ENCODE measurements around the gene EDEM3.

Gene EDEM3

DNA sequence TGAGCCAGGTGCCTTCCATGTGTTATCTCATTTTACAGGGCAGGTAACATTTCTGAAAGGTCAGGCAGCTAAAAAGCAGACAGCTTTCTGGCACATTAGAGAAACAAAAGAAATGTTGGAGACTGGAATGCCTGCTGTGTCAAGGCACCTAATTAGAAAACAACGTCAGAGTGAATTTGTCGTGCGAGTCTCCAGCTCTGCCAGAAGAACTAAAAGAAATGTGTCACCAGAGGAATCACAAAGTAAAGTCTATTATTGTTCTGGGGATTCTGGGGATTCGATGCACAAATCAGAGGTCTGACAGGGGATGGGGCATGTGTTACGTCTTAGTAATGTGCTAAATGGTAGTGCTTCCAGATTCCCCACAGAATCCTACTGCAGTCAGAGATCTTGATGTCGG lies 89.3 kb downstream of the EDEM3 start:
- no peak for DNase-seq

DNA sequence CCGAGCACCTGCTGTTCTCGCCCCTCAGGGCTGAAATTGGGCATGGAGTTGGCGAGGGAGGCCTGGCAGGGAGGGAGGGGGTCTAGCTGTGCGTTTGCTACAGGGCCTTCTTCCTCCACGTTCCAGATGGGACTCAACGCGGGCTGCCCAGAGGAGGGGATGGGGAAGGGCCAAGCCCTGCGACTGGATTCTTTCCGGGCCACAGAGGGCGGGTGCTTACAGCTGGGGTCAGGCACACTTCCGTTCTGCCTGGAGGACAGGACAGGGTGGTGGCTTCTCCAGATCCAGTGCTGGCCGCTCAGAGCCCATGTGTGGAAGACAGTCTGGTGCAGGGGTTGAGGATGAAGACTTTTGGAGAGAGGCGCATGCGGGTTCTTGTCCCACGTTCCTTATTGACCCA lies 90.0 kb downstream of the EDEM3 start:
- DNase-seq, result no peak

DNA sequence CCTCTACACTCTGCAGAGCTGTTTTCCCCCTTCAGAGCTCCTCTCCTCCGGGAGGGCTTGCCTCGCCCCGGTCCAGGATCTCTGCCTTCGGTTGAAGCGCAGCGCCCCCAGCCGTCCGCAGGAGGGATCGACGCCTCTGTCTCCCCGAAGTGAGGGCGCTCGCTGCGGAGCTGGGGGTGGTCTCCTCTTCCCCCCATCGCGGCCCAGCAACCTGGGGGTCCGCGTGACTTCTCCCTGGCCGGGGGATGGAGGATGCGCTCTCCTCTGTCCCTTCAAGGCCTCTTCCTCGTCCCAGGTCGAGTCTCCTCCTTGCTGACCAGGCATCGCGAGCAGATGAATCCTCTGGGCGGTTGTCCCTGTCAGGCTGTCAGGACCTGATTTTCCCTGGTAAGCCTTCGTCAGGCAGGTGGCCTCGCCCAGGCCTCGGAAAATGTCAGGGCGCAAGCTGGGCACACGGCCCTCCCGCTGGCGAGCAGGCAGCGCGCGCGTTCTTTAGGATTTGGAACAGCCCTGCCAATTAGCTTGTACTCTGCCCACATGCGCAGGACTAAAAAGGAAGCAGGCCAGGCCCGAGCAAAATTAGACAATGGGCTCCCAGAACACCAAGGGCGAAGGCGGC lies 90.5 kb downstream of the EDEM3 start:
- no peak for DNase-seq

DNA sequence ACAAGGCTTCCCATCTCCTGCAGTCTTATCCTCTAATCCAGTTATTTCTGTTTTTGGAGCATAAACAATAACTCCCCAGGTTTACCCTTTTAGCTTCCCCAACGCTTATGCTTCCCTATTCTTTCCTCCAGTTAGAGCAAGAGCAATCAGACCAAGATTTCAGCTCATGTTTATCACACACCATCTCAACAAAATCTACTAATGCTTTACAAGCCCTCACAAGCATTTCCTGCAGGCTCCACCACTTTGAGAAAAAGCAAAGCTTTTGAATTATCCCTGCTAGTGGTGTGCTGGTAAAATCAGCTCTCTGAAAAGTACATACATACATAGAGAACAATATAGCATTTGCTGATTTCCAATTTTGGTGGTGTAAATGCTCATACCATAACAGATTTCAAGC lies 92.9 kb downstream of the EDEM3 start:
- no peak for DNase-seq

DNA sequence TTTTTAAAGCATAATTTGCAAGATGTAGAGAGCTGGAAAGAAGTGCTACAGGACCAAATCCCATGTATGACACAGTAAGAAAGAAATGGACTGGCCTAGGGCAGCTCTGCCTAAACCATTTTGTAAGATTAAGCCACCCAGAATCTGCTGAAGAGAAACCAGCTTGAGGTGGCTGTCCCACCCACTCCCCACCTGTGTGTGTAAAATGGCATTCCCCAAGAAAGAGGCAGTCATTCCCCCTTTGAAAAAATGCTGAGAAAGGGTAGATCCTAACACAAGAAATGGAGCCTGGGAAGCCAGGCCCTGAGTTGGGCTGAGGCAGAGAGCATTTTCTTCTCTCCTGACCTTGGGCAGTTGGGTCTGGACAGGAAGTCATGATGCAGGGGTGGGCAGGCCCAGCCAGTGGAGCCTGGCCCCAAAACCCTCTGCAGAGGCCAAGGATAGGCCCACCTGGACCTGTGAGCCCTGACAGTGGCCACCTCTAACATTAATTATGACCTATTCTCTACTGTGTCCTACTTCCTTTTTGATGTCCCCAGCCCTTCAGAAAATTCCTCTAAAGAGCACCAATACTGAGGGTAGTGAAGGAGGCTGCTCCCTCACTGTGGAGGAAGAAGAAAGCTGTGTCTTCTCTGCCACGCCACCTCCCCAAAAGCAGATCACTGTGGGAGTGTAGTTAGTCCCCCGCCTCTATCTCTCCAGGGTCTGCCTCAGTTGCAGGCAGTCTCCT lies 94.0 kb downstream of the EDEM3 start:
- DNase-seq, result no peak

DNA sequence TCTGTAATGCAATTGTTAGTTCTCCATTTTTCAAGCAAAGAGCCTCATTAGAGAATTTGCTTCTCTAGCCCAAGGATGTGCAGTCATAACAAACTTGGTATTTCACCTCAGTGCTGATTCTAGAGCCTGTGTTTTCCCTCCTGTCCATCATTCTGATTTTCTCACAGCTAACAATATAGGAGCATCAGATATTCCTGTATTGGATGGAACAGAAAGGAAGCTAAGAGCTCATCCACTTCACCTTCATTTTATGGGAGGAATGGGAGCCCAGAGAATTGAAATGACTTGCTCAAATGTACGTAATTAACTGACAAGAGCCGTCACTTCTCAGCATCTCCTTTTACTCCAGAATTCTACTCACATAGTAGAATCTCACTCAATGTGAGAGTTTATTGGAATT lies 96.6 kb downstream of the EDEM3 start:
- DNase-seq, result no peak

DNA sequence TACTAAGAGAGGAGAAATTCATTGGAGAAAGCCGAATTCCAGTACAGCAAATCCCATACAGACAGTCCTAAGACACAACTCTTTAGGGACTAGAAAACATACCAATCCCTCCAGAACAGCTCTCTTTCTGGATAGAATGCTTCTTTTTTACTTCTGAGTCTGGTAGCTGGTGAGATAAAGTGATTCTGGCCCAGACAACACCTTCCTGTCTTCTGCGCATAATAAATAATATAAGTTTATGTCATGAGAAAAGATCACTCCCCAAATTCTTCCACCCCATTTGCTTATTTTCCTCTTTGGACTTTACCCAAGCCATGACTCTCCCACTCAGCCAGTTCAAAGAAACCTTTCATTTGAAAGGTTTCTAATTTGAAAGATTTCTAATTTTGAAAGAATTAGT lies 98.4 kb downstream of the EDEM3 start:
- DNase-seq, result no peak

DNA sequence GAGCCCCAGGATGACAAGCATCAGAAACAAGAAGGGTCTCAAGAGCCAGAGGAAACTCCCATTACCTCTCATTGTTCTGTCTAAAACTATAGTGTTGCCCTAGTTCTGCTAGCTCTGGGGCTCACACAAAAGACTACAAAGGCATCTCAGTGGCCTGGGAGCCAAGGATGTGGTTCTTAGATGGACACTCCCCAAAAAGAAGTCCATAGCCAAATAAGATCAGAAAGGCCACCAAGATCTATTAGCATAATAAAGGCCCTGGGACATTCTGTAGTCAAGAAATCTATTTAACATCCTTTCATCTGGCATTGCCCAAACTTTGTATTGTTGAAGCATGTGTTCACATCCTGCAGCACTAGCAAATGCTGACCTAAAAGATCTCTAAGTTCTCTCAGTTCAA lies 99.5 kb downstream of the EDEM3 start:
- no peak for DNase-seq

DNA sequence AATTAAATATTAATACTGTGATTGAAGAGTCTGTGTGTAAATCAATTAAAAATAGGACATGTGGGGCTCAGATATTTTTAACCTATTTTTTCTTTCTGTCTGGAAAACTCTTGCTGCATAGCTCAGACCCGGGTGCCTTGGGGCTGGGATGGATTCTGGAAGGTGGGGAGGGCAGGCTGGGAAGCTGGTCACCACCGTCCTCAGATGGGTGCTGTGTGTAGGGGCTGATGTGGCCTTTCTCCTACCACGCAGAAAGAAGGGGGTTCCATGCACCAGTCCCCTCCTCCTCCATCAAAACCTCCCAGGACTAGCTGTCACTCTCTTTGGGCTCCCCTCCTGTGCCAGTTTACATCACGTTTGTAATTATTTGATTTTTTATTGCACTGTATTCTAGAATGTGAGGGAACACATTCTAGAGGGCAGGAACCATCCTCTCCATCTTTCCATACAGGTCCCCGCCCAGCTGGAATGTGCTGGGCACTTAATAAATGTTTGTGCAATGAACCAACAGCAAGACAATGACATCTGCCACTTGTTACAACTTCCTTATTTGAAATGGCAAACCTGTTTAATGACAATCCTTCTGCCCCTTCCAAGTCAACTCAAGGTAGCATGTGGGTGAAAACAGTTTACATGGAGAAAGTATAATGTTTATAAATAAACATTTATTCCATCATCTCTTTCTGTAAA lies 104.3 kb downstream of the EDEM3 start:
- no peak for DNase-seq

DNA sequence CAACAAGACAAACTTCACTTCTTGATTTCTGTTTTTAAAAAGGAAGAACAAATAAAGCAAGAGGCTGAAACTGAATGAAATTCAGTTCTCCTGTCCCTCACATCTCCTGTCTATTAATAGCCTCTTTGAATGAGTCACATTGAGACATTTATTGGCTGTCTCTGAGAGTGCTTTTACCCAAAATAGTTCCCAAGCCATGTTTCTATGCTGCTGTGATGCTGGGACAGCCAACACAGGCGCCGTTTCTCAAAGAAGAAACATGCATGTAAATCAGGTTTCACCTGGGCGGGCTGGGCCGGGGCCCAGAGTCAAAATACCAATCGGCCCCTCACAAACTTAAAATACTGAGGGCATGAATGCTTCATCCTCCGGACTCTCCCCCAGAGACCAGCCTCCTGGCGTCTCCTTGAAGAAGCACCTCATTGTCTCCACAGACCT lies 105.2 kb downstream of the EDEM3 start:
- no peak for DNase-seq

DNA sequence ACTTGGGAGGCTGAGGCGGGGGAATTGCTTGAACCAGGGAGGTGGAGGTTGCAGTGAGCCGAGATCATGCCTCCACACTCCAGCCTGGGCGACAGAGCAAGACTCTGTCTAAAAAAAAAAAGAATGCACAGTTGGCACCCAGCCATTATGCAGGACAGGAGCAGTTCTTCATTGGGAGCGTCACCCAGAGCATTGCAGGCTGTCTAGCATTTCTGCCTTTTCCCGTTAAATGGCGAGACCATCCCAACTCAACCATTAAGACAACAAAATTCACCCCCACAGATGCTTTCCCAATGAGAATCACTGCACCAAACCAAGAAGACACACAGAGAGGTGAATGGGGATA lies 105.8 kb downstream of the EDEM3 start:
- DNase-seq, result no peak

DNA sequence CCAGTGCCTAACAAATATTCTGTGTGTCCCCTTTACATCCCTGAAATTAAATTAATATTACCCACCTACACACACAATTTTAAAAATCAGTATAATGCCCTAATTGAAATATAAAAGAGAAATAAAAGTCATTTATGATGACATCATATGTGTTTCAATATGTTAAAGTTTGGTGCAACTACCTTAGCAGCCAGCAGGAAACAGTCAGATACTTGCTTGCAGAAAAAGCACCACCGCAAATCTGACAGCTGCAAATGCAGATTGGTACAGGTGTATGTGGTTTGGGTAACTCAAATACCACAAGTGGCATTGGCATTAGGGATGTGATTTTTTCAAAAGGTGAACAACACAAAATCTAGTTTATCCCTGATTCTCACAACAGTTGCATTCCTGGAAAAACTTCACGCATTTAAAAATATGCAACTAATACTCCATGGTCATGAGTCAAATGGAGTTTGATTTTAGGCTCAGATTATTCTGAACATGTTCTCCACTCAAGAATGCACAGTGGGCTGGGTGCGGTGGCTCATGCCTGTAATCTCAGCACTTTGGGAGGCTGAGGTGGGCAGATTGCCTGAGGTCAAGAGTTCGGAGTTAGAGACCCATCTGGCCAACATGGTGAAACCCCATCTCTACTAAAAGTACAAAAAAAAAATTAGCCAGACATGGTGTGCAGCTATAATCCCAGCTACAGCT lies 106.3 kb downstream of the EDEM3 start:
- no peak for DNase-seq

DNA sequence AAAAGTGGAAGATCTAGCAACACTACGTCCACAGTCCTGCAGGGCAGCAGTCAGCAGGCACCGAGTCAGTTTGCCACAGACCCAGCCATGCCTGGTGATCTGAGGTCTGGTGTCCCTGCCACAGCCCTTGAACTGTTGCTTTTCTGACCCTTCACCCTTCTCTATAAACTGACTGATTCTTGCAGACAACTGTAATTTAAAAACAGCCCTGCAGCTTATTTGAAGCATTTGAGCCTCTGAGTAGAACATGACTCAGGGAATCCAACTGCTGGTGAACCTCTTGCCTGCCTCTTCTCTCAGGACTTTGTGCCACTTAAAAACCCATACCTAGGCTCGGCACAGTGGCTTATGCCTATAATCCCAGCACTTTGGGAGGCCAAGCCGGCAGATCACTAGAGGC lies 107.2 kb downstream of the EDEM3 start:
- DNase-seq, result no peak

DNA sequence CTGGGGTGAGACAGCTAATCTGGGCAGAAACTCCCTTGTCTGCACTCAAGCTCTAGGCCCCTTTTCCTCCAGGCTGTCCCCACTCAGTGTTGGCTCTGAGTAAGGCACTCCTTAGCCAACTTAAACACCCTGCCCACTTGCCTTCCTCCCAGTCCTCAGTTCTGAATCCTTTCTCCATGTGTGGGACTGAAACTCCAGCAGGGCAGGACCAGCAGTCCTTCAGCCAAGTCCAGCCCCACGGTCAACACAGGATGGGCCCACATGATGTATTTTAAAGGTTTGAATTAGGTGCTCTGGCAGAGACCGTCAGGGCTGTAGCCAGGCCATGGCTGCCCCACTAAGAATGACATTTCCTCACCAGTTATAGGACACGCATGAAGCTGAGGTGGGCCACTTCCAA lies 107.8 kb downstream of the EDEM3 start:
- DNase-seq, result no peak

DNA sequence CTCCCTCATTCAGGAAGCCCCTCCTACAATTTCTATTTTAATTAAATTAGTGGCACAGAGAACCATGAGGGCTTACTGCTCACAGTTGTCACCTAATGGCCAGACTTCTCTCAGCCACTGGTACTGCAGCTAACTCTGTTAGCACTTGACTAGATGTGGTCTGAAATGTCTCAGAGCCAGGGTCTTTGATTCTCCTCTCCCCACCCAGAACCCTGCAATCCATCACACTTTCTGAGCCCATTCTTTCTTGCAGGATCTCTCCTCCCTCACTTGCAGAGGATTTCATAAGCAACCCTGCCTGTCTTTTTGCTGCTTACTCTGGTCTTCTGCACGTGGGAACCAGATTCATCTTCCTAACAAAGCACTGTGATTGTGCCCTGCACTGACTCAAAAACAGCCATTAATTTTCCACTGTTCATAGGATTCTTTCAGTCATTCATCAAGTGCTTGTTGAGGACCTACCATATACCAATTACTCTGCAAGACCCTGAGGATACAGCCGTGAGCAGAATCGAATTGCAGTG lies 108.4 kb downstream of the EDEM3 start:
- DNase-seq, result no peak

DNA sequence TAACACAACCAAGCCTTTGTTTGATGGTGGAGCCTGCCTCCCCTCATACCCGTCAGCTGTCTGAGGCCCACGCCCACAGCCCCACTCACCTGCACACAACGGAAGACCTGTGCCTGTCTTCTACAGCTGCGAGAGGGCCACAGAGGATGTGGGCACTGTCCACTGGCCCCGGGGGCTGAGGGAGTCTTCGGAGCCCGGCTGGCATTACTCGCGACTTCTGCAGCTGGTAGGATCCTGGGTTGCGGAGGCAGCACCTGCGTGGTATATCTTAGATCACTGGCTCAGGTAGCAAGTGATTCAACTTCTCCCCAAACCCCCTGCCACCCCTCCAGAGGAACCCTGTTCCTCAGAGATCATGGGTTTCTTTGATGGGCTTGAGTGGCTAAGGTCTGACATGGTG lies 109.9 kb downstream of the EDEM3 start:
- no peak for DNase-seq

DNA sequence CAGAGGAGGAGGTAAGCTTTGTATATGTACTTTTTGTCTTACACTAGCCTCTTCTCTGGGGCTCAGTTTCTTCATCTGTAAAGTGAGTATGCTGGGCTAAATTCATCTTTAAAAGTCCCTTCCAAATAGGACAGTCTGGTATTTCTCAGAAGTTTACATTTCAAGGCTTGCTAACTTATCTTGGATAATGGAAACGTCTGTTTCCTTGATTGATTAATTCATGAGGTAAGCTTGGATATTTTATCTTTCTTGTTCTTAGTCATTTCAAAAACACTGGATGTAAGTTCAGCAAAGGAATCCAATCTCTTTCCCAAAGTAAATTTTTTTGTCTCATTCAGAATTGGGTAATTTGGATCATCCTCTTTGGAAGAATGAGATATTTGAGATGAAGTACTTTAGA lies 111.0 kb downstream of the EDEM3 start:
- no peak for DNase-seq

DNA sequence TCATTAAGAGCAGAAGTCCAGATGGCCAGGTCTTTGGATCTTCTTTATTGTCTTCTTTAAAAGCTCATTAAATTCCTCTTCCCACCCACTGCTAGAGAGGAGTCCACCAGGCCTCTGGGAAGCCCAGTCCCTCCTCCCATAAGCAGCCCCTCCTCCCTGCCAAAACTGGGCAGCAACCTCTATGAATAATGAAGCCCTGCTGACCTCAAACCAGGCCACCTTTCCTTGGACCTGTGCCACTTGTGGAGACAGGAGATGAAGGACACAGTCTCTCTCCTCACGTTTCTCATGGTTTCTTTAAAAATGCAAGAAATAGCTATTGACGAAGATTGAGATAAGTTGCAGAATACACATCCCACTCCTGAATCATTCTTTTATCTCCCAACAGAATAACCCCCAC lies 112.8 kb downstream of the EDEM3 start:
- DNase-seq, result no peak

DNA sequence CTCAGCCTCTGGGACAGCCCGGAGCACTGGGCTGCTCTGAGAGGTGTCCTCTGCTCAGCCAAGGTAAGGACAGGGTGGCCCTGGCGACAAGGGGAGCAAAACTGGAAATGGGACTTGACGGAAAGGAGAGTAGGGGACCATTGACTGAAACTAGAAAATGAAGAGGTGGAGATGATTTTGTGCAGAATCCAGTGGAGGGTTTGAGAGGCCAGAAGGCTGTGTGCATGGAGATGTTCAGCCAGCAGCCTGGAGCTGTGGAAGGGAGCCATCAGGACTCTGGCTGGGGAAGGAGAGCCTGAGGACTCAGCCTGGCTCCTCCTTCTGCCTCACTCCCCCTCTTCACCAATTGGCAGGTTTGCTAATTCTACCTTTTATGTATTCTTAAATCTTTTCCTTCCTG lies 114.2 kb downstream of the EDEM3 start:
- no peak for DNase-seq

Data from NCI-H1105 (cell line).